Measurements from ENCODE around the gene DZIP1. TPM values are rescaled to one million over a fixed set of nuclear protein-coding genes. Genes with fewer than 3 reads are reported as not detected.

The DZIP1 gene
- polyA plus RNA-seq, 1 donor (not counting 4 experiments of a cell fraction or from before 2014, with no cell fraction given): 1.4 TPM

DNA sequence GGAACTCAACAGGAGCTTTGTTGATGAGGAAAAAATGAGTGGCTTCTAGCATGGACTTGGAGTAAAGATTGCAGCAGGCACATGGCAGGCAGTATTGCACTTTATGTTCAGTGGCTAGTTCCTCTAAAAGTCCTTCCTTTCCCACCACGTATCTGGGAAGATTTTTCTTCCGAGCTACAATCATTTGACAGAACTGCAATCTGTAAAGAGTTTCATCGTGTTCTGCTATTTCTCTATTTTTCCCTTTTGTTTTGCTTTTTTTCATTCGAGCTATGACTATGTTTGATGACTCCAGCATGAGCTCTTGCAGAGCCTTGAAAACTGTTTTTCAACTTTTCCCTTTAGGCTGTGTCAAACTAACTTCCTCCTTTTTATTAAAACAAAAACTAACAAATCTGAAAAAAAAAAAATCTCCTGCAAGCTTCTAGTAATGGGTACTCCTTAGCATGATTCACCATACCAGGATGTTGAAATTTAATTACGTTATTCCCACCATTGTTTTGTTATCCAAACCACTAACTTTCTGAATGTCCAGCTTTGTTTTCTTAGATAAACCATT is 79.7 kb downstream of the DZIP1 start:
- FAIRE-seq (no peak), DNase-seq (ENCODE audit: low read depth, low spot score) (no peak)
- dilution Hi-C loops (cut with MboI; ENCODE audit: extremely low pct_ligation_motif_present, low sequenced_read_pairs): no loop called here

DNA sequence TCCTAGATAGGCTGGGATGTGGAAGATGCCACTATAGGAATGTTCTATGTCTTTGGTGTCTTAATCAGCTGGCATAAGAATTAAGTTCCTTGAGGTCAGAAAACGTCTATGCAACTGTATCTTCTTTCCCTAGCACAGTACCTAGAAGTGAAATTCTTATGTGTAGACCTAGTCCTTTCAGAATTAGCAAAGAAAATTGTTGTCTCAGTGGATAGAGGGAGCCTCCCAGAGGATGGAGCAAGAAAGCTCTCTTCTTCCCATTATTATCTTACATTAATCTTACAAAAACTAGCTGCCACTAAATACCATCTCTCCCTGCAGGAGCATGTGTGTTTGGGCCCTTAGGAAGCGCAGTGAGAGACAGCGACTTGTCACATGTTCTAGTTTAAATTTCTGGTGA is 80.4 kb downstream of the DZIP1 start:
- no peaks in the 10 kb centered on the region for H4K20me1 ChIP-seq (ENCODE audit: control insufficient read depth, extremely low read depth, insufficient read depth, low read length)
- no peaks in the 10 kb centered on the region for H3K4me1 ChIP-seq (ENCODE audit: control insufficient read depth, extremely low read depth, insufficient read depth, low read length)
- no peak overlapping the region for H2AFZ ChIP-seq (ENCODE audit: control insufficient read depth, low read length)
- no peak overlapping the region for H3K9ac ChIP-seq (ENCODE audit: control insufficient read depth, extremely low read depth, insufficient read depth, low read length)
- H3K36me3 ChIP-seq (ENCODE audit: control insufficient read depth in 2 of 2, extremely low read depth in 1 of 2, insufficient read depth in 2 of 2, low read length in 2 of 2): no peaks in the 10 kb centered on the region
- no peaks in the 10 kb centered on the region for H3K79me2 ChIP-seq (ENCODE audit: control insufficient read depth, insufficient read depth, low read length)
- TF ChIP-seq, protein P1, sequence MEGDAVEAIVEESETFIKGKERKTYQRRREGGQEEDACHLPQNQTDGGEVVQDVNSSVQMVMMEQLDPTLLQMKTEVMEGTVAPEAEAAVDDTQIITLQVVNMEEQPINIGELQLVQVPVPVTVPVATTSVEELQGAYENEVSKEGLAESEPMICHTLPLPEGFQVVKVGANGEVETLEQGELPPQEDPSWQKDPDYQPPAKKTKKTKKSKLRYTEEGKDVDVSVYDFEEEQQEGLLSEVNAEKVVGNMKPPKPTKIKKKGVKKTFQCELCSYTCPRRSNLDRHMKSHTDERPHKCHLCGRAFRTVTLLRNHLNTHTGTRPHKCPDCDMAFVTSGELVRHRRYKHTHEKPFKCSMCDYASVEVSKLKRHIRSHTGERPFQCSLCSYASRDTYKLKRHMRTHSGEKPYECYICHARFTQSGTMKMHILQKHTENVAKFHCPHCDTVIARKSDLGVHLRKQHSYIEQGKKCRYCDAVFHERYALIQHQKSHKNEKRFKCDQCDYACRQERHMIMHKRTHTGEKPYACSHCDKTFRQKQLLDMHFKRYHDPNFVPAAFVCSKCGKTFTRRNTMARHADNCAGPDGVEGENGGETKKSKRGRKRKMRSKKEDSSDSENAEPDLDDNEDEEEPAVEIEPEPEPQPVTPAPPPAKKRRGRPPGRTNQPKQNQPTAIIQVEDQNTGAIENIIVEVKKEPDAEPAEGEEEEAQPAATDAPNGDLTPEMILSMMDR (optimal IDR thresholded peaks at IDR 0.05 in 1 of 3, IDR thresholded peaks at IDR 0.05 in 1 of 3, conservative IDR thresholded peaks at IDR 0.05 in 1 of 3; ENCODE audit: extremely low read depth in 1 of 3, insufficient read depth in 2 of 3, low read length in 3 of 3): peak in 2 of 3 experiments; percentile 5 to 11
- TF ChIP-seq EZH2 (IDR thresholded peaks at IDR 0.05; ENCODE audit: low read length): no peak
- no peak overlapping the region for H3K4me3 ChIP-seq (ENCODE audit: control insufficient read depth in 2 of 3, extremely low read depth in 1 of 3, insufficient read depth in 2 of 3, low read depth in 1 of 3, low read length in 3 of 3)
- DNase-seq (ENCODE audit: low read depth, low spot score): no peak
- dilution Hi-C loops (cut with MboI; ENCODE audit: extremely low pct_ligation_motif_present, low sequenced_read_pairs): no loop called here
- no peaks in the 10 kb centered on the region for H3K27me3 ChIP-seq (ENCODE audit: control insufficient read depth, extremely low read depth, insufficient read depth, low read length)
- H3K9me1 ChIP-seq (ENCODE audit: control insufficient read depth, extremely low read depth, insufficient read depth, low read length): no peaks in the 10 kb centered on the region
- no peaks in the 10 kb centered on the region for H3K9me3 ChIP-seq (ENCODE audit: control insufficient read depth, low read depth, low read length)
- no peak for FAIRE-seq
- no peak overlapping the region for H3K4me2 ChIP-seq (ENCODE audit: control insufficient read depth, extremely low read depth, insufficient read depth, low read depth, low read length)
- H3K27ac ChIP-seq (ENCODE audit: control insufficient read depth, insufficient read depth, low read length): no peak overlapping the region

More for the DNA sequence above, 79.7 kb downstream of the DZIP1 start:
- no peaks in the 10 kb centered on the region for H3K36me3 ChIP-seq (ENCODE audit: control insufficient read depth in 2 of 2, extremely low read depth in 1 of 2, insufficient read depth in 2 of 2, low read length in 2 of 2)
- H2AFZ ChIP-seq (ENCODE audit: control insufficient read depth, low read length): no peak overlapping the region
- H3K27ac ChIP-seq (ENCODE audit: control insufficient read depth, insufficient read depth, low read length): no peak overlapping the region
- no peak overlapping the region for H3K4me2 ChIP-seq (ENCODE audit: control insufficient read depth, extremely low read depth, insufficient read depth, low read depth, low read length)
- H3K4me1 ChIP-seq (ENCODE audit: control insufficient read depth, extremely low read depth, insufficient read depth, low read length): no peaks in the 10 kb centered on the region
- H4K20me1 ChIP-seq (ENCODE audit: control insufficient read depth, extremely low read depth, insufficient read depth, low read length): no peaks in the 10 kb centered on the region
- no peaks in the 10 kb centered on the region for H3K9me1 ChIP-seq (ENCODE audit: control insufficient read depth, extremely low read depth, insufficient read depth, low read length)
- H3K27me3 ChIP-seq (ENCODE audit: control insufficient read depth, extremely low read depth, insufficient read depth, low read length): no peaks in the 10 kb centered on the region
- H3K9me3 ChIP-seq (ENCODE audit: control insufficient read depth, low read depth, low read length): no peaks in the 10 kb centered on the region
- H3K79me2 ChIP-seq (ENCODE audit: control insufficient read depth, insufficient read depth, low read length): no peaks in the 10 kb centered on the region
- H3K9ac ChIP-seq (ENCODE audit: control insufficient read depth, extremely low read depth, insufficient read depth, low read length): no peak overlapping the region
- TF ChIP-seq, protein P1 (optimal IDR thresholded peaks at IDR 0.05 in 1 of 3, IDR thresholded peaks at IDR 0.05 in 1 of 3, conservative IDR thresholded peaks at IDR 0.05 in 1 of 3; ENCODE audit: extremely low read depth in 1 of 3, insufficient read depth in 2 of 3, low read length in 3 of 3): no peak
- no peak for TF ChIP-seq EZH2 (IDR thresholded peaks at IDR 0.05; ENCODE audit: low read length)
- no peak overlapping the region for H3K4me3 ChIP-seq (ENCODE audit: control insufficient read depth in 2 of 3, extremely low read depth in 1 of 3, insufficient read depth in 2 of 3, low read depth in 1 of 3, low read length in 3 of 3)
